ENCODE results near the gene VPS26A.

- TF ChIP-seq, protein P1, sequence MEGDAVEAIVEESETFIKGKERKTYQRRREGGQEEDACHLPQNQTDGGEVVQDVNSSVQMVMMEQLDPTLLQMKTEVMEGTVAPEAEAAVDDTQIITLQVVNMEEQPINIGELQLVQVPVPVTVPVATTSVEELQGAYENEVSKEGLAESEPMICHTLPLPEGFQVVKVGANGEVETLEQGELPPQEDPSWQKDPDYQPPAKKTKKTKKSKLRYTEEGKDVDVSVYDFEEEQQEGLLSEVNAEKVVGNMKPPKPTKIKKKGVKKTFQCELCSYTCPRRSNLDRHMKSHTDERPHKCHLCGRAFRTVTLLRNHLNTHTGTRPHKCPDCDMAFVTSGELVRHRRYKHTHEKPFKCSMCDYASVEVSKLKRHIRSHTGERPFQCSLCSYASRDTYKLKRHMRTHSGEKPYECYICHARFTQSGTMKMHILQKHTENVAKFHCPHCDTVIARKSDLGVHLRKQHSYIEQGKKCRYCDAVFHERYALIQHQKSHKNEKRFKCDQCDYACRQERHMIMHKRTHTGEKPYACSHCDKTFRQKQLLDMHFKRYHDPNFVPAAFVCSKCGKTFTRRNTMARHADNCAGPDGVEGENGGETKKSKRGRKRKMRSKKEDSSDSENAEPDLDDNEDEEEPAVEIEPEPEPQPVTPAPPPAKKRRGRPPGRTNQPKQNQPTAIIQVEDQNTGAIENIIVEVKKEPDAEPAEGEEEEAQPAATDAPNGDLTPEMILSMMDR (IDR thresholded peaks at IDR 0.05): no peak
- TF ChIP-seq POLR2A (IDR thresholded peaks at IDR 0.05): no peak
Measured at GRCh38 chr10:69145329-69145728, 21.4 kb downstream of the VPS26A start.

All from adrenal gland (tissue), 5 donors.